OCI-LY7 (cell line): Measurements from ENCODE around the gene COPS9. TPM values are rescaled to one million over a fixed set of nuclear protein-coding genes. Genes with fewer than 3 reads are reported as not detected.

Experiments used
- BruUV-seq: library from RNA; stranded (reverse); fragments of 400-500 nt; replicated peaks from 2 replicates; lab custom pipeline; 2021; lab: Mats Ljungman, UMichigan
- CTCF ChIA-PET: fragments of 300-600 bp; sonication (Branson Sonifier 250); formaldehyde crosslinking; loops from one replicate; lab custom pipeline; 2022; ENCODE audit warnings: antibody characterized with exemption; ENCODE audit not compliant: unreplicated experiment; lab: Charles Lee
- POLR2A ChIA-PET: fragments of 300-600 bp; sonication (Branson Sonifier 250); formaldehyde crosslinking; loops from one replicate; lab custom pipeline; 2022; ENCODE audit warnings: antibody characterized with exemption; lab: Charles Lee
- DNase-seq: peaks from one replicate; pipeline ENCODE4 v3.0.0-alpha.2; 2015; ENCODE audit warnings: low spot score
- H2AFZ ChIP-seq: fragments of 200-600 bp; sonication (generic), shearing (Covaris generic); 2 replicates; pipeline ENCODE4 v1.6.1; 2014; ENCODE audit warnings: mild to moderate bottlenecking, antibody characterized with exemption, low read length, moderate library complexity
- H3K27ac ChIP-seq: fragments of 200-600 bp; sonication (generic); 2 replicates; pipeline ENCODE4 v1.5.1; 2014; ENCODE audit warnings: mixed run types, low read depth, mild to moderate bottlenecking, moderate library complexity, low read length, inconsistent platforms; ENCODE audit not compliant: poor library complexity, severe bottlenecking
- H3K36me3 ChIP-seq: fragments of 200-600 bp; sonication (generic); 2 replicates; pipeline ENCODE4 v1.6.1; 2014; ENCODE audit warnings: mild to moderate bottlenecking, antibody characterized with exemption, low read length, moderate library complexity, mixed read lengths; ENCODE audit not compliant: insufficient read depth
- H3K4me1 ChIP-seq: fragments of 200-600 bp; sonication (generic); 2 replicates; pipeline ENCODE4 v1.5.1; 2014; ENCODE audit warnings: mild to moderate bottlenecking, low read length; ENCODE audit not compliant: insufficient read depth, poor library complexity, severe bottlenecking
- H3K4me2 ChIP-seq: fragments of 200-600 bp; sonication (generic); 2 replicates; pipeline ENCODE4 v1.6.1; 2014; ENCODE audit warnings: mild to moderate bottlenecking, low read length
- H3K4me3 ChIP-seq: fragments of 200-600 bp; sonication (generic); 2 replicates; pipeline ENCODE4 v1.5.1; 2014; ENCODE audit warnings: mild to moderate bottlenecking, low read depth, low read length; ENCODE audit not compliant: poor library complexity, severe bottlenecking
- H3K79me2 ChIP-seq: fragments of 200-600 bp; sonication (generic); 2 replicates; pipeline ENCODE4 v1.6.1; 2016; ENCODE audit warnings: low read depth, mild to moderate bottlenecking, low read length, moderate library complexity, mixed read lengths; ENCODE audit not compliant: insufficient read depth
- H3K9me2 ChIP-seq: fragments of 200-600 bp; sonication (generic); 2 replicates; pipeline ENCODE4 v1.6.1; 2016; ENCODE audit warnings: mild to moderate bottlenecking, low read length, mixed read lengths; ENCODE audit not compliant: insufficient read depth
- H3K9me3 ChIP-seq: fragments of 200-600 bp; sonication (generic); 2 replicates; pipeline ENCODE4 v1.6.1; 2014; ENCODE audit warnings: mild to moderate bottlenecking, mixed run types, low read length, mixed read lengths
- H4K20me1 ChIP-seq: fragments of 200-600 bp; sonication (generic); 2 replicates; pipeline ENCODE4 v1.6.1; 2014; ENCODE audit warnings: mild to moderate bottlenecking, antibody characterized with exemption, low read length, moderate library complexity, mixed read lengths; ENCODE audit not compliant: insufficient read depth
- CTCF ChIP-seq: fragments of 200-600 bp; sonication (generic); conservative IDR thresholded peaks from 2 replicates; pipeline ENCODE4 v1.5.1; 2014; ENCODE audit warnings: mild to moderate bottlenecking, antibody characterized with exemption, low read length, moderate library complexity, mixed read lengths
- EZH2phosphoT487 ChIP-seq: fragments of 200-600 bp; sonication (generic); IDR thresholded peaks from 2 replicates; pipeline ENCODE4 v1.6.1; 2018; ENCODE audit warnings: low read depth, borderline replicate concordance, mild to moderate bottlenecking, mixed run types, antibody characterized with exemption, low read length, moderate library complexity, mixed read lengths
- intact Hi-C: fragments of 100-400 bp; cut with micrococcal nuclease; formaldehyde crosslinking; loops from one replicate; pipeline ENCODE4 v1.10.0; 2022; ENCODE audit not compliant: unreplicated experiment
- total RNA-seq, 2 experiments: library from RNA; depleted of rRNA in 1 of 2; stranded (reverse); fragments of >200 nt in 1 of 2; shearing (Covaris generic) in 1 of 2; gene quantifications; 2 replicates each; pipeline ENCODE4 v1.2.3, GENCODE V29; 2014 to 2022

Gene COPS9
- total RNA-seq, 2 experiments from 2014 or later, result 106 to 159 TPM

- BruUV-seq, result no TSS peak
Observed at GRCh38 chr2:240124651-240125030, 11.5 kb downstream of the COPS9 start.

DNA sequence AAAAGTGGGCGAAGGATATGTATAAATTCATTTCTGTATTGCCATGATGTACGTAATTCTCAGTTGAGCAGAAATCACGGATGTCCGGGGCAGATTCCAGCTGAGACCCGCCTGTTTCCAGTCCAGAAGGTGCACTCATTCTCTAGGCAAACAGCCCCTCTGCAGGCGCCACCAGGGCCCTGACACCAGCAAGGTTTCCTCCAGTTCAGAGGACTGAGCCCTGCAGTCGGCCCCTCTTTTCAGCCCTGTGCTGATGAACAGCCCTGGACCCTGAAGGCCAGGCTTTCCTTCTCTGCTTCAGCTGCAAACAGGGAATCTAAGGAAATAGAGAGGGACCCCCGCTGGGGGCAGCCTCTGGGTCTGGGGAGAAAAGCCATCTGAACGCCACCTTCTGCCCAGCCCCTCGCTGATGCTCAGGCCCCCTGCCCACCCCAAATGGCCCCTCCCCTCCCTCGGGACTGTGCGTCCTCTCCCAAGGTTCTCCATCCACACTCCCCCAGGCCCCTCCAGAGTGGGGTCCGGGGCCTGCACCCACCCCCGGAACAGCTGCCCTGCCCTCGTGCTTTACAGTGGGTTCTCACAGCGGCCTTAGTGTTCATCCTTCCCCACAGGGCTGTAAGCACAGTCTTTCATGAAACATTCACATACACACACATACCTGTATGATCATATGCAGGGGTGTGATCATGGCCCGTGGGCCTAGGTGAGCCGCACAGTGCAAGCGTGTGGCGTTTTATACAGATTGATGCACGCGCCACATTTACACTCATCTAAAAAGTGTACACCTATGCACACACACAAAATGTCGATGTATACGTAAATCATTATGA is 12.1 kb downstream of the COPS9 start:
- no peaks in the 10 kb centered on the region for H3K79me2 ChIP-seq
- no peaks in the 10 kb centered on the region for H3K9me3 ChIP-seq
- TF ChIP-seq EZH2phosphoT487 (no peak), CTCF (no peak)
- peaks cover 3% of the 10 kb centered on the region for H3K4me1 ChIP-seq
- H3K4me2 ChIP-seq, result no peak overlapping the region
- no TSS peak for BruUV-seq
- no peak overlapping the region for H2AFZ ChIP-seq
- H3K36me3 ChIP-seq, result peaks cover 19% of the 10 kb centered on the region; the same call in 1 of the 2 replicates
- H4K20me1 ChIP-seq, result no peaks in the 10 kb centered on the region
- H3K4me3 ChIP-seq, result no peak overlapping the region
- no peaks in the 10 kb centered on the region for H3K9me2 ChIP-seq
- POLR2A ChIA-PET, result no interaction called here
- no peak overlapping the region for H3K27ac ChIP-seq
- intact Hi-C loops, result no loop called here
- no peak for DNase-seq
- CTCF ChIA-PET, result no interaction called here

More at GRCh38 chr2:240124651-240125030, 11.5 kb downstream of the COPS9 start:
- H3K4me2 ChIP-seq, result no peak overlapping the region
- peaks cover 25% of the 10 kb centered on the region; the same call in 1 of the 2 replicates for H3K36me3 ChIP-seq
- intact Hi-C loops, result no loop called here
- H3K27ac ChIP-seq, result no peak overlapping the region
- H3K4me3 ChIP-seq, result no peak overlapping the region
- DNase-seq, result no peak
- TF ChIP-seq EZH2phosphoT487 (no peak), CTCF (no peak)
- H3K4me1 ChIP-seq, result peaks cover 3% of the 10 kb centered on the region
- no peaks in the 10 kb centered on the region for H4K20me1 ChIP-seq
- H3K9me2 ChIP-seq, result no peaks in the 10 kb centered on the region
- H3K9me3 ChIP-seq, result no peaks in the 10 kb centered on the region
- H3K79me2 ChIP-seq, result no peaks in the 10 kb centered on the region
- POLR2A ChIA-PET, result no interaction called here
- no peak overlapping the region for H2AFZ ChIP-seq
- CTCF ChIA-PET, result no interaction called here

DNA sequence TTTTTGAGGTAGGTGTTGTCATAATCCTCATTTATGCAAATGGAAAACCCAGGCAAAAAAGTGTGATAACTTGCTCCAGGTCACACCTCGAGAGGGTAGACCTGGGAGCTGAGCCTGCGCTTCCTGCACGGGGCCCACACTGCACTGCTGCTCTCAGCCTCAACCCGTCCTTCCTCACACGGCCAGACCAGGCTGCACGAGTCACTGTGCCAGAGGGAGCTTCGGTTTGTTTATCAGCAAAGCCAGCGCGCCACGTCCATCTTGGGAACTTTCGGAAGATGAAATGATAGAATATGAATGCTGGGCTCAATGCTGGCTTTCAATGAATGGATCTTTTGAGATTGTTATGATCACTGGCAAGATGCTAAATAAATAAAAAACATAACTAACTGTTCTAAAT is 14.4 kb downstream of the COPS9 start:
- Histone ChIP-seq H2AFZ (no peak overlapping the region), H4K20me1 (no peaks in the 10 kb centered on the region), H3K79me2 (no peaks in the 10 kb centered on the region), H3K4me1 (peaks cover 3% of the 10 kb centered on the region), H3K27ac (no peak overlapping the region), H3K9me3 (no peaks in the 10 kb centered on the region), H3K36me3 (0 out of 2 replicates have a peak, but pooled peaks cover 6% of the 10 kb centered on the region), H3K9me2 (no peaks in the 10 kb centered on the region), H3K4me3 (no peak overlapping the region), H3K4me2 (no peak overlapping the region)
- intact Hi-C loops, result no loop called here
- CTCF ChIA-PET, result no interaction called here
- DNase-seq, result no peak
- TF ChIP-seq CTCF, result no peak
- TF ChIP-seq EZH2phosphoT487, result no peak
- POLR2A ChIA-PET, result no interaction called here
- no TSS peak for BruUV-seq
